IMR-90 (cell line): ENCODE measurements around the gene NEUROG1. TPM values are rescaled to one million over a fixed set of nuclear protein-coding genes. Genes with fewer than 3 reads are reported as not detected.
A peak's percentile ranks its signal among the peaks of the same experiment; 100 is the strongest.

Experiments
- ATAC-seq: fragments of 200-7000 bp; cut with Tn5 transposase; 2 replicates; pipeline ENCODE4 v1.9.1; 2020; ENCODE audit warnings: low read depth, mild to moderate bottlenecking, moderate library complexity
- BruUV-seq: library from RNA; stranded (reverse); fragments of 400-500 nt; replicated peaks from 2 replicates; lab custom pipeline; 2021; lab: Mats Ljungman, UMichigan
- CTCF ChIA-PET: fragments of 300-600 bp; formaldehyde crosslinking; extraction: SDS; loops from one replicate; lab custom pipeline; 2021; ENCODE audit warnings: antibody characterized with exemption; lab: Yijun Ruan, JAX
- POLR2A ChIA-PET: fragments of 300-600 bp; sonication (Branson Sonifier 250); formaldehyde crosslinking; loops from one replicate; lab custom pipeline; 2022; ENCODE audit warnings: antibody characterized with exemption; ENCODE audit not compliant: unreplicated experiment; lab: Charles Lee
- DNase-seq: peaks from one replicate; pipeline ENCODE4 v3.0.0; 2013
- H2AFZ ChIP-seq: replicated peaks from 2 replicates; pipeline ENCODE3; 2013; ENCODE audit warnings: low read length, mild to moderate bottlenecking; ENCODE audit not compliant: poor library complexity
- H2AK5ac ChIP-seq: 2 replicates; pipeline ENCODE4 v1.6.1; 2013; ENCODE audit warnings: low read depth, low read length, inconsistent platforms
- H2AK9ac ChIP-seq: replicated peaks from 2 replicates; pipeline ENCODE3; 2013; ENCODE audit warnings: mild to moderate bottlenecking, low read depth, low read length, moderate library complexity; ENCODE audit not compliant: poor library complexity
- H2BK120ac ChIP-seq: 2 replicates; pipeline ENCODE4 v1.6.1; 2013; ENCODE audit warnings: low read depth, low read length, inconsistent platforms
- H2BK15ac ChIP-seq: 3 replicates; pipeline ENCODE4 v1.6.1; 2013; ENCODE audit warnings: low read depth, low read length, inconsistent platforms
- H2BK20ac ChIP-seq: 2 replicates; pipeline ENCODE4 v1.6.1; 2013; ENCODE audit warnings: low read depth, mild to moderate bottlenecking, inconsistent platforms, low read length, moderate library complexity
- H2BK5ac ChIP-seq: 2 replicates; pipeline ENCODE4 v1.6.1; 2013; ENCODE audit warnings: mild to moderate bottlenecking, low read depth, low read length, inconsistent platforms; ENCODE audit not compliant: poor library complexity, severe bottlenecking
- H3K14ac ChIP-seq: replicated peaks from 2 replicates; pipeline ENCODE4 v1.6.1; 2013; ENCODE audit warnings: low read depth, low read length, inconsistent platforms
- H3K18ac ChIP-seq: 2 replicates; pipeline ENCODE4 v1.6.1; 2013; ENCODE audit warnings: low read depth, low read length, control low read depth
- H3K23ac ChIP-seq: 2 replicates; pipeline ENCODE4 v1.6.1; 2013; ENCODE audit warnings: low read depth, low read length, inconsistent platforms
- H3K27ac ChIP-seq: 2 replicates; pipeline ENCODE4 v1.5.1; 2013; ENCODE audit warnings: mild to moderate bottlenecking, control low read depth, low read length; ENCODE audit not compliant: insufficient read depth
- H3K27me3 ChIP-seq: 2 replicates; pipeline ENCODE4 v1.6.1; 2013; ENCODE audit warnings: low read length; ENCODE audit not compliant: control insufficient read depth, insufficient read depth
- H3K36me3 ChIP-seq: 2 replicates; pipeline ENCODE4 v1.6.1; 2013; ENCODE audit warnings: low read length, mixed read lengths; ENCODE audit not compliant: control insufficient read depth, insufficient read depth
- H3K4ac ChIP-seq: 2 replicates; pipeline ENCODE4 v1.6.1; 2013; ENCODE audit warnings: low read depth, low read length, inconsistent platforms
- H3K4me1 ChIP-seq: 2 replicates; pipeline ENCODE4 v1.6.1; 2013; ENCODE audit warnings: low read length, mixed read lengths; ENCODE audit not compliant: control insufficient read depth, insufficient read depth
- H3K4me2 ChIP-seq: 2 replicates; pipeline ENCODE4 v1.6.1; 2013; ENCODE audit warnings: low read depth, mild to moderate bottlenecking, control low read depth, low read length, moderate library complexity
- H3K4me3 ChIP-seq: 2 replicates; pipeline ENCODE4 v1.5.1; 2013; ENCODE audit warnings: low read depth, mild to moderate bottlenecking, control low read depth, low read length, moderate library complexity; ENCODE audit not compliant: insufficient read depth
- H3K56ac ChIP-seq: 2 replicates; pipeline ENCODE4 v1.6.1; 2013; ENCODE audit warnings: low read length, inconsistent platforms; ENCODE audit not compliant: insufficient read depth; ENCODE audit errors: extremely low read depth
- H3K79me1 ChIP-seq, 2 experiments: 2 replicates each; pipeline ENCODE4 v1.6.1; 2013; ENCODE audit warnings: low read length in 2 of 2, inconsistent platforms in 1 of 2, low read depth in 1 of 2
- H3K9ac ChIP-seq: 2 replicates; pipeline ENCODE4 v1.6.1; 2013; ENCODE audit warnings: low read depth, low read length, control low read depth
- H3K9me1 ChIP-seq: 2 replicates; pipeline ENCODE4 v1.6.1; 2013; ENCODE audit warnings: low read length, inconsistent platforms; ENCODE audit not compliant: insufficient read depth
- H3K9me3 ChIP-seq: 2 replicates; pipeline ENCODE4 v1.6.1; 2013; ENCODE audit warnings: low read length; ENCODE audit not compliant: control insufficient read depth, insufficient read depth
- H4K20me1 ChIP-seq: 2 replicates; pipeline ENCODE4 v1.6.1; 2013; ENCODE audit warnings: low read length, inconsistent platforms; ENCODE audit not compliant: insufficient read depth
- H4K5ac ChIP-seq: 2 replicates; pipeline ENCODE4 v1.6.1; 2013; ENCODE audit warnings: mild to moderate bottlenecking, low read depth, low read length, control low read depth
- H4K8ac ChIP-seq, 2 experiments: 2 replicates each; pipeline ENCODE4 v1.6.1; 2013; ENCODE audit warnings: low read depth in 2 of 2, low read length in 2 of 2, control low read depth in 1 of 2, inconsistent platforms in 1 of 2
- H4K91ac ChIP-seq: 2 replicates; pipeline ENCODE4 v1.6.1; 2013; ENCODE audit warnings: low read depth, low read length, inconsistent platforms; ENCODE audit not compliant: insufficient read depth
- RAD21 ChIP-seq: IDR thresholded peaks from 2 replicates; pipeline ENCODE4 v1.6.1; 2012; ENCODE audit warnings: low read length, improper control_type of control experiment
- USF2 ChIP-seq: fragments of 150-350 bp; IDR thresholded peaks from 2 replicates; pipeline ENCODE4 v1.6.1; 2017; ENCODE audit warnings: mild to moderate bottlenecking, antibody characterized with exemption, low read length, low read depth
- WGBS, 2 experiments: methylation state at CpG; one replicate each; pipeline versions ENCODE4 v1.1.5 to v1.1.7; 2013; ENCODE audit warnings: missing lambda C conversion rate in 2 of 2; ENCODE audit not compliant: insufficient read length in 1 of 2; ENCODE audit errors: extremely low coverage in 2 of 2; 5-methylcytosine and 5-hydroxymethylcytosine counted together
- dilution Hi-C: fragments of 300-500 bp; cut with HindIII; formaldehyde crosslinking; loops from one replicate; pipeline ENCODE4 v1.14.3; 2018; ENCODE audit warnings: low sequenced_read_pairs; ENCODE audit not compliant: unreplicated experiment
- in situ Hi-C: fragments of 300-500 bp; cut with MboI; formaldehyde crosslinking; loops from 3 replicates; pipeline ENCODE4 v1.14.3; 2019; ENCODE audit warnings: low sequenced_read_pairs, inconsistent platforms, mixed read lengths
- intact Hi-C: fragments of 100-400 bp; cut with micrococcal nuclease; formaldehyde crosslinking; loops from 2 replicates; pipeline ENCODE4 v1.10.0; 2022
- polyA plus RNA-seq, 3 experiments: library from polyadenylated mRNA; depleted of rRNA; stranded (reverse); fragments of >200 nt; gene quantifications; 2 replicates each; pipeline ENCODE4 v1.2.3, GENCODE V29; 2012; ENCODE audit warnings: low replicate concordance in 1 of 3
- total RNA-seq: library from RNA; depleted of rRNA; stranded (reverse); fragments of >200 nt; gene quantifications from 2 replicates; pipeline ENCODE4 v1.2.3, GENCODE V29; 2012

The NEUROG1 gene
- total and polyA plus RNA-seq, 2 of the 4 experiments (the other 2 are of a cell fraction), result not detected

DNA sequence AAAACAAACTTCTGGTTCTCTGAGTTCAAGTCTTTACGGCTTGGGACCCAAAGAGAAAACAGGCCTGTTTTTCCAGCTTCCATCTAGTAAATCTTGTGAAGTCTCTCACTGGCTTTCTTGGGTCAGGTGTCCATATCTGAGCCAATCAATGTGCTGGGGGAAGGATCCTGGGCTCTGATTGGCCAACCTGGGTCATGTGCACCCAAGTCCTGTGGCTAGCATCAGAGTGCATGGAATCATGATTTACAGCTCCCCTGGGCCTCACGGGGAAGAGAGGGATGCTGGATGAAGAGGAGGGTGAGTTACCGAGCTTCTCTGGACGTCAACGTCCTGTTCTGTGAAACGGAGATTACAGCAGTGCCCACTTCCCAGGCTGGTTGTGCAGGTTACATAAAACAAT lies 23.6 kb upstream of the NEUROG1 start:
- in situ Hi-C loops, result loop anchor here (25.0 kb wide), 1 partner anchor 653 kb away; no protein-coding TSS in a partner anchor

More for the DNA sequence above, 23.6 kb upstream of the NEUROG1 start:
- Histone ChIP-seq H2AK9ac (no peak overlapping the region), H3K9me3 (no peaks in the 10 kb centered on the region), H3K9me1 (no peaks in the 10 kb centered on the region), H4K91ac (no peak overlapping the region), H3K27ac (no peak overlapping the region), H3K79me1 (no peaks in the 10 kb centered on the region), H3K4me3 (no peak overlapping the region), H2BK5ac (no peak overlapping the region), H2AK5ac (no peak overlapping the region), H2BK120ac (no peak overlapping the region), H2AFZ (no peak overlapping the region), H3K56ac (no peak overlapping the region), H2BK15ac (no peak overlapping the region), H4K20me1 (no peaks in the 10 kb centered on the region), H3K27me3 (peaks cover 25% of the 10 kb centered on the region), H3K4me2 (no peak overlapping the region), H4K5ac (no peak overlapping the region), H4K8ac (no peak overlapping the region), H3K4me1 (no peaks in the 10 kb centered on the region), H3K23ac (no peak overlapping the region), H3K14ac (no peak overlapping the region), H2BK20ac (no peak overlapping the region), H3K4ac (no peak overlapping the region), H3K18ac (no peak overlapping the region), H3K36me3 (no peaks in the 10 kb centered on the region), H3K9ac (no peak overlapping the region)
- TF ChIP-seq RAD21 (no peak), USF2 (peak; percentile 95)
- peak; percentile 10 for DNase-seq
- dilution Hi-C loops (loop anchor here (25.0 kb wide), 1 partner anchor 97 kb away; the partner anchor contains the start of gene TIFAB), intact Hi-C loops (loop anchor here (10.0 kb wide), 1 partner anchor 205 kb away; no protein-coding TSS in a partner anchor)
- POLR2A ChIA-PET, result no interaction called here
- no CpG with 5 or more reads among the region's 6 CpGs for WGBS, 2 experiments
- no TSS peak for BruUV-seq
- no peak for ATAC-seq
- CTCF ChIA-PET, result interaction anchor here (0.9 kb wide), 1 partner anchor 9 kb away, joined by 3 read pairs; no protein-coding TSS in a partner anchor
